ENCODE measurements around the gene DECR2.

DNA sequence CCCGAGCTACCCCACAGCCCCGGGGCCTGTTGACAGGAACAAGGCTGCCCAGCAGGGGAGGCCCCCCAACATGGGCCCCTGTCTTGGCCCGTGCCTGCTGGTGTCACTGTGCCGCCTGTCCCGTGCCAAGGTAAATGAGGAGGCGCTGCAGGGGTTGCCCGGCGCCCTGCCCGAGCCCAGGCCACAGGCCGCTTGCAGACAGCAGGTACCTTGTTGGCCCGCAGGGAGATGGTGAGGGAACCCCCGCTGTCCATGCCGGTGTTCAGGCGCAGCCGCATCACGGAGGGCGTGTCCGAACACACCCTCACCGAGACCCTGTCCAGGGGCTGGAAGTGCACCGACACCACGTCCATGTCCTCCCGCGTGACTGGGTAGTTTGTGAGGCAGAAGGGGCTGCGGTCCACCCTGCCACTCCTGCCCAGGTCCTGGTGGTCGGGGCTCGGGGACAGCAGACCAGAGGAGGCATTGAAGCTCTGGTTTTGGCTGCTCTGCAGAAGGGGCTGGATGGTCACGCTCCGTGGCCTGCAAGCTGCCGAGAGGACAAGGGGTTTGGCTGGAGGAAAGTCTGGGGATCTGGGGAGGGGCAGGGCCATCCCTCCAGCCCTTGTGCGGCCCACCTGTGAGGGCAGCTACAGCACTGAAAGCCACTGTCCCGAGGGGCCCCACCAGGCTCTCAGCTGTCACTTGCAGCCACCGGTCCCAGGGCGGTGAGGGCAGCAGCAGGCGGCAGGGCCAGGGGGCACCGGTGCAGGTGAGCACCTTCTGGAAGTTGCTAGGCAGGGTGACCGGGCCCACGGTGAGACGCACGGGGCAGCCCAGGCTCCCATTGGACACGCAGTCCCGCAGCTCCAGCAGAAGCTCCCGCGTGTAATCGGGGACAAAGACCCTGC is 25.5 kb upstream of the DECR2 start:
- TF ChIP-seq GATA2 (IDR thresholded peaks at IDR 0.05; ENCODE audit: low read depth, low read length) (no peak), GATA3 (IDR thresholded peaks at IDR 0.05; ENCODE audit: low read depth, low read length) (no peak)

Data from SH-SY5Y (cell line).